G401 (cell line): ENCODE results near the gene DLG2. TPM values are rescaled to one million over a fixed set of nuclear protein-coding genes. Genes with fewer than 3 reads are reported as not detected.
A peak's percentile ranks its signal among the peaks of the same experiment; 100 is the strongest.

ENCODE experiments used
- DNase-seq: peaks from one replicate; pipeline ENCODE4 v3.0.0-alpha.2; 2015; ENCODE audit warnings: low spot score
- in situ Hi-C: cut with HindIII; loops from 2 replicates; pipeline ENCODE4 v1.10.0; 2016; ENCODE audit warnings: low sequenced_read_pairs, mixed read lengths
- total RNA-seq: library from RNA; depleted of rRNA; stranded (reverse); fragments of >200 nt; shearing (Covaris generic); gene quantifications from 2 replicates; pipeline ENCODE4 v1.2.3, GENCODE V29; 2014

Gene DLG2
- total RNA-seq, 1 experiment from 2014 or later, result 3.8 TPM

DNA sequence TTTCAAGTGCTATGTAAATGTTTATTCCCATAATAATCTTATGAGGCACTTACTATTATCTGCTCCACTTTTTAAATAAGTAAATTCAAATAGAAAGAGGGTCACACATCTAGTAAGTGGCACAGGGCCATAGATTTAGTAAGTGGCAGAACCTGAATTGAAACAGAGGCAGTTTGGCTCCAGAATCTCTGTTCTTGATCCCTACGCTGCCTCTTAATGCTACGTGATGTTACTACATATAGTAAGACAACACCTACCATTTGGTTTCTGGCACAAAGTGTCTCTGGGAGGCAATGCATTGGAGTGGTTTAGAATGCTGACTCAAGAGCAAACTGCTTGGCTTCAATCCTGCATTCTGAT lies 1018.3 kb downstream of the DLG2 start:
- in situ Hi-C loops, result no loop called here
- DNase-seq, result peak; percentile 19

DNA sequence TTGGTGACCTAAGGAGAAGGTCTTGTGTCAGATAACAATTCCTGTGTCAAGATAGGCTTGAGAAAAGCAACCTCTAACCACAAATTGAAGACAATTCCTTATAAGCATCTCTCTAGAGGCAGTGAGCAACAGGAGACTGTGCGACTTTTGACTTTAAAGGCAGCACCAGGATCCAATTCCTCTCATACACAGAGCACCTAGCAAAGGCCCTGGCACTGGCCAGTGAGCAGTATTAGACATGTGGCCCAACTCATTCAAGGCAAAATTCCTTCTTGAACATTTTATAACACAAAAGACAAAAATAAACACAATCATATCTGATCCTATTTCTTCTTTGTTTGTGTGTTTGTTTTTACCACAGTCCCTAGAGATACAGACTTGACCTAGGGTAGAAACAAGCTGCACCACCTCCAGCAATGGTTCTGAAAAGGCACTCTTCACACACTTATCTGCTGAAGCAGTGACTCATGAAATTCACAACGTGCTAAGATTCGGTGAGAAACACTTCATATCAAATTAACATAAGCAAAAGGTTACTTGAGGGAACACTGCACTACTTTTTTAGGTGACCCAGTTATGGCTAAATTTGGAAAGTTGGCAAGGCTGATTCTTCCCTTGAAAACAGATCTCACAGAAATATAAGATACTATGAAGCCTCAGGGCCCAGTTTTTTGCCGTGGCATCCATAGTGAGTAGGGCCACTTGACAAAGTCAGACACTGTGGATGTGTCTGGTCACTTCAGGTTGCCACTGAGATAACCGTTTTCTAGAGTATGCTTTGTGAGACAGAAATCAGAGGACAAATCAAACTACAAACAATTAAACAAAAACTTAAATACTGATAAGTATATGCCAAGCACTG lies 1018.9 kb downstream of the DLG2 start:
- in situ Hi-C loops, result no loop called here
- peak; percentile 72 for DNase-seq

DNA sequence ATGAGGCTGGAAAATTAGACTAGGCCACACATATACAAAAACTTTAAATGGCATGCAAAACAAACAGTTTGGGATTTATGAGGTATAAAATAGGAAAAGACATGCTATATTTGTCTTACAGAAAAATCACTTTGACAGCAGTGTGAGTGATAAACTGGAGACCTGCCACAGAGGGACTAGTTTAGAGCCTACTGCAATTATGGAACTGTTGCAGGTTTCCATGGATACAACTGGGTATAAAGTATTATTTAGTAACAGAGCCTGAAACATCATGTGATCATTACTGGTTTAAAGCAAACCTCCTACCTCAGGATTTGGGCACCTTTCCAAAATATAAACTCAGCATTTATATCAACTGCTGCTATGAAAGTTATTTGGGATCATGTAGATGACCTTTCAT lies 1032.5 kb downstream of the DLG2 start:
- in situ Hi-C loops, result no loop called here
- DNase-seq, result no peak

DNA sequence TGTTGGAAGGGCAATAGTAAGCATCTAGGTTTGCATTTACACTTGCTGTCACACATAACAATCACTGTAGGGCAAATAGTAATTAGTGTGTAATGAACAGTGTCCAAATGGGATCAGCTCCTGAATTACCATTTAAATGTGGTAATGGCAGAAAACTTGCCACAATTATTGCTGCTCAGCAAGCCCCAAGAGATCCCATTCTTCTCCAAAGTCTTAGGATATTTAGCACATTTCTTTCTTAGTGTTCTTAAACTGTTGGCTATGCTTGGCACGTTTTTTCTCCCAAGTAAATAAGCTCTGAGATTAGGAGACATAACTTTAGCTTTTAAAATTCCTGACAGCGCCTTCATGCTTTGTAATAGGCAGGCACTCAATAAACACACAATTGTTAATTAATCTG lies 1037.0 kb downstream of the DLG2 start:
- DNase-seq, result no peak
- in situ Hi-C loops, result no loop called here

DNA sequence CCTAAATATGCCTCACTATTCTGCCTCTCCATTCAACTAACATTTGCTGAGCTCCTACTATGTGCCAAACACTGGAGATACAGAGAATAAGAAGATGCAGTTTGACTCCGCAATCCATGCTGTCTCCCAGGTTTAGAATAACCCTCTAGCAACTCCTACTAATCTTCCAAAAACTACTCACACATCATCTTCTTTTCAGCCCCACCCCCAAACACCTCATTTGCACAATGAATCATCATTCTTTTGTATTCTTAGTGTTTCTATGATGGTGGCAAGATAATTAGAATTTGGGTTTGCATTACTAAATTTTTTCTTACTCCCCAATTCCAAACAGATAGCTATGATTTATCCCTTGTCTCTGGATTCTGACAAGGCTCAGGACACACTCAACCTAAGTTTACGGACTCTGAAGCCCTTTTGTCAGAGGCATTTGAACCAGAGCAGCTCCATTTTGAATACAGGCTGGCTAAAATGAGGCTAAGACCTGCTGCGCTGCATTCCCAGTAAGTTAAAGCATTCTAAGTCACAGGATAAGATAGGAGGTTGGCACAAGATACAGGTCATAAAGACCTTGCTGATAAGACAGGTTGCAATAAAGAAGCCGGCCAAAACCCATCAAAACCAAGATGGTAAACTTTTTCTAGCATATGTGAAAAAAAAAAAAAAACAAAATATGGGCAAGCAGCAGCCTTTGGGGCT lies 1038.9 kb downstream of the DLG2 start:
- no peak for DNase-seq
- in situ Hi-C loops, result no loop called here

DNA sequence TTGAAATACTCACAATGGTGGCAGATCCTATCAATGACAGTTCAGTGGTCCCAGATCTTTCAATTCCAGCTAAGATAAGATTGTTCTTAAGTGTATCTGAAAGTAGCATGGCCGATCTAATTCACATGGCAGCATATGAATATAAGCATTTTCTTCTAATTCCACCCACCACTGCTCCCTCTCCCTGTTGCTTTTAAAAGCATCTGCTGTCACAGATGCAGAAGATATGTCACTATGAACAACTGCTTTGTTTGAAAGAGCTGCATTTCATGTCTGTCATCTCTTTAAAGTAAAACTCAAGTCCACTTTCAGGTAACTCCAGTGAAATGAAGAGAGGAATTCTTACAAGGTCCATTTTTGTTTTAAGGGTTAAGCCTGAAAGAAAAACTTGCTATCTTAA lies 1044.0 kb downstream of the DLG2 start:
- in situ Hi-C loops, result no loop called here
- DNase-seq, result no peak

DNA sequence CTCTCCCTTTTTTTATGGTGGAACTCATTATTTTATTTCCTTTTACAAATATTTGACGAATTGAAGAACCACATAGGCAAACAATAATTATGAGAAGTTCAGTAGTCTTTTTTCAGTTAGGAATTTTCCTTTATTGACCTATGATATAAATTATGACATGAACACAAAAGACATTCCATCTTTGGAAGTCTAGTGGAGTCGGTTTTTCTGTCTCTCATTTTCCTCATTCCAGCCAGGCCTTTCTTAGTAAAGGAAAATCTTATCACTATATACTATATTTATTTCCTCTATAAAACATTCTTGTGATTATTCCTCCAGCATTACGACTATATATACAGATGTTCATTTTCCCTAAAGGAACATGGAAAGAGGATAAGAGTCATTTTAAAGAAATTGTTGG lies 1046.1 kb downstream of the DLG2 start:
- no peak for DNase-seq
- in situ Hi-C loops, result no loop called here

DNA sequence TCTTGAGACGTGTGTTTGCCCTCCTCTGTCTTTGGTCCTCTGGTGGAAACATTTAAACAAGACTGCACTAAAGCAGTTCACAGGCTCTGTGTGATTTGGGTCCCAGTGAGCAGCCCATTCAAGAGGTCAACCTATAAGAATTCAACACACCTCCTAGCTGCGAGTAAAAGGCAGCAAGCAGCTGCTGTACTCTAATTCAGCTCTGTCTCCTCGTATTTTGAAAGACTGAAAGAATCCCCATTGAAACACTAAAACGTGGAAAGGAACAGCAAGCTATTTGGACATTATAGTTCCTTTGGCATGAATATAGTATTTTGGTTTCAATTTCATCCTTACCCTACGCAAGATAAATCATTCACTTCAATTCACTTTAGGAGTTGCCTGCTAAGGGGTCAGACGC lies 1046.7 kb downstream of the DLG2 start:
- no peak for DNase-seq
- in situ Hi-C loops, result no loop called here

DNA sequence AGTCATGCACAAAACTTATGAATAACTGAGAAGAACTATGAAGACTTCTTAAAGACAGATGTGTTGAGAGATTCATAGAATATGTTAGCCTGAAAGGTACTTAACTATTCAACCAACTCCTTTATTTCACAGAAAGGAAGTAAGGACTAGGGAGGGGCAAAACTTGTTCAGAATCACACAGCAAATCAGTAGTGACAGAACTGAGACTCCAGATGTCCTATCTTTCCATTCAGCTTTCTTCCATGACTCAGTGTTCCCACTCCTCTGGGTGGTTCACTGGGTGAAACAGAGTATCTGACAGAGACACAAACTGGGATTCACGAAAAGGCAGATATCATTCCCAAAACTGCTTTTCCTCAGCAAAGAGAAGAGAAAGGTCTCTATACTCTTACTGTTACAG lies 1053.3 kb downstream of the DLG2 start:
- in situ Hi-C loops, result no loop called here
- no peak for DNase-seq

DNA sequence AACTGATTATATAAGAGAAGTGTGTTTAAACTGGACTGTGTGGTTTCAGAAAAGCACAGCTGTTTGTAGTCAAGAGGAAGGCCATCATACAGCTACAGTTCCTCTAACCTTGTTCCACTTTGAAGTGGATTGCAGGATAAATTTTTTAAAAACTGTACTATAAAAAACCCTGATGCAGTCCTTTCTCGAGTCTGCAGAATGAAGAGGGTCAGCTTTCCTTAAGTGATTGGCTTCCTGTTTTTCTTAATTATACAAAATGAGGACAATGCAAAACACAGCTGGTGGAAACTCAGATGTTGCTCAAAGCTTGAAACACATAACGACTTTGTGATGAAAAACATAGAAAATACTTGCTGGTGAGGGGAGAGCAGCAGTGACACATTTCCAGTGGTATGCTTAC lies 1060.5 kb downstream of the DLG2 start:
- in situ Hi-C loops, result no loop called here
- no peak for DNase-seq

DNA sequence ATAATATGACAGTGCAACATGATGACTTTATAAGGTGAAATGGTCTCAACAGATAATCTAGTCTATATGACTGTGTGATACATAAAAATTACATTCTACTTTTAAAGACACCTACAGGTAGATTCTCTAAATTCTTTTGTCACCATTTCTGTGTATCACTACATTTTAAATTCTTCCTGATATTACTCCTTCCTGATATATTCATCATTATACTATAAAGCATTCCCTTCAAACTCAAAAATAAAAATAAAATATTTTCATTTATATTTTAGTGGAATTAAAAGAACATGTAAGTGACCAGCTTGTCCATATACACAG lies 1062.3 kb downstream of the DLG2 start:
- DNase-seq, result no peak
- in situ Hi-C loops, result no loop called here

DNA sequence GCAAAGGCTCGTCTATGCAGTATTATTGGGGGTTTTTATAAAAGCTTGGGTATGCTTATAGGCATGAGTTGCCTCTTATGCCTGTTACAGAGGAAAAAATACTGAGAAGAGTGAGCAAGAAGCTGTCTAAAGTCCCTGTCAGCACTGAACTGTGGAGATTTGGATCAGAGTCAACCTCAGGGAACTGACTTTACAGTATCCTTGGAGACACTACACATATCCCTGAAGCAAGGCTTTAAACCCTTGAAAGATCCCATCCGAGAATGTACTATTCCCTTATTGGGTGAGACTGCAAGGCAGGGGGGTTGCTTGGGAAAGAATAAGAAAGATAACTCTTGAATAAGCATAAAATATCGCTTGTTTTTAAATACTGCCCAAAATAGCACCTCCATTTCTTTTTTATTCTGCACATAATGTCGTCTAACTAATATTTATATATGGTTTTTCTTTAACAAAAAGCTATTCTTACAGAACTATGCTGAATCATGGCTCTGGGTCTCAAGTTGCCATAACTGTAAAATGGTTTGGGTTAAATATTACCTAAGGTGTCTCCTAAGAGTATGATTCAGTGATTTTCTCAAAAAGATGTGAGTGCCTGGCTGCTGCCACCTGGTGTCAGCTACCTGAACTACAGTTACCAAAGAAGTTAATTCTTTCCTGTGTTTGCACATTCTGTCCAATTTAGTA lies 1062.8 kb downstream of the DLG2 start:
- in situ Hi-C loops, result no loop called here
- DNase-seq, result peak; percentile 63

DNA sequence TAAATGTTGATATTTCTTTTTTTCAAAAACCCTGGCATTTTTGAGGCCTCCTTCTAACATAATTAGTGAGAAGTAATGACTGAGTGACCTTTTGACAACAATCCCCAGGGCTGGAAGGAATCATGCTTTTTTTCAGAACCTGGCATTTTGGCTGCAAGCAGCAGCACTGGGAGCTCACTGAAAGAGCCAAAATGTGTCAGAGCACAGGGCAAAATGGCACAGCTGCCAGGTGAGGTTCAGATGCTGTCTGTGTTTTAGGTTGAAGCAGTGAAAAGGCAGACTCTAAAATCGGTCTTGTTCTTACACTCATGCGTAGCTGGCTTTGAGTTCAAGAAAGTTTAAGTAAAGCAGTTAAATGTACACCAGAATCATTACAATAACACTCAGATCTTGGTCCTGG lies 1063.8 kb downstream of the DLG2 start:
- in situ Hi-C loops, result no loop called here

DNA sequence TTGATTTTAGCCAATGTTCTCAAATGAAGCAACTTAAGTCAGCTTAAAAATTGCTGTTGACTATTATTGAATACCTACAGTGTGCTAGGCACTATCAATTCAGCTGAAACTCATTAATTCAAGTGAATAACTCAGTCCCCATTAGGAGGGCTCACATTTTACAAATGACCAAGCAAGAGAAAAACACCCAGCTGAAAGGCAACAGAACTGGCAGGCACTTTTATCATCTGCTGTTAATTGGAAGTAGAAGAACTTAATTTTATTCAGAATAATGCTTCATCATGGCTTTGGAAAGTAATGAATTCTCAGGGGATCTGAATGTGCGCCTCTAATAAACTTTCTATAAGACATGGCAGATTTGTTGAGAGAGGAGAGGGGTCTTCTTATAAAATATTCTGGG lies 1066.9 kb downstream of the DLG2 start:
- in situ Hi-C loops, result no loop called here
- no peak for DNase-seq

More for the DNA sequence above, 1063.8 kb downstream of the DLG2 start:
- DNase-seq, result peak; percentile 74

DNA sequence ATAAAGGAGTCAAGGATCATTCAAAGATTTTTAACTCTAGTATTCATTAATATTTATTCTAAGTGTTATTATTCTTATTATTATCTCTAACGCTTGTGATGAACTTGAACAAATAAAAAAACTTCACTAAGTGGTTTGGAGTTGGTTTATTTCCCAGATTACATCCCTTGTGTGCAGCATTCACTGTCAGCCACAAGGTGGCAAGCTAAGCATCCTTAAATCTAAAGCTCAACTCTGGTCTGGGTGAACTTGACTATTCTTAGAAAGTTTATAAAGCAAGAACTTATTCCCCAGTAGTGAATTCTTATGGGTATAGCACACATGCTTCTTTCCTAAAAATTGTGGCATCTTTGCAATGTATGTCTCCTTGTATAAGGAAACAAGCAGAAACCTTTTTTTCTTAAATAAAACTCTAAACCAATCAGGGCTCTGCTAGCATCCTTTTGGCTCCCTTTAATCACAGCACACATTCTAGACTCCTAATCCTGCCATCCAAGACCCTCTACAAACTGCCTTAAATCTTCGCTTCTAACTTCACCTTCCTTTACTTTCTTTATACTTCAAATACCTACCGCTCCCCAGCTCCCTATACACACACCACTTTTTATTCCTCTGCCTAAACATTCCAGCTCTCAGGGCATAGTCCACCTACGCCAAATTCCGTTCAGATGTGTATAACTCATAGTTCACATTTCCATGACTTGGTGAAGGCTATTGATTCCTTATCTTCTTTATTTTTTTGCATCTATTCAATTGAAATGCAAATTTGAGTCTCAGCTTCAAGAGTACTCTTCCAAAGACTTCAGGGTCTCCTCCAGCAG lies 1068.8 kb downstream of the DLG2 start:
- DNase-seq, result peak; percentile 73
- in situ Hi-C loops, result no loop called here

DNA sequence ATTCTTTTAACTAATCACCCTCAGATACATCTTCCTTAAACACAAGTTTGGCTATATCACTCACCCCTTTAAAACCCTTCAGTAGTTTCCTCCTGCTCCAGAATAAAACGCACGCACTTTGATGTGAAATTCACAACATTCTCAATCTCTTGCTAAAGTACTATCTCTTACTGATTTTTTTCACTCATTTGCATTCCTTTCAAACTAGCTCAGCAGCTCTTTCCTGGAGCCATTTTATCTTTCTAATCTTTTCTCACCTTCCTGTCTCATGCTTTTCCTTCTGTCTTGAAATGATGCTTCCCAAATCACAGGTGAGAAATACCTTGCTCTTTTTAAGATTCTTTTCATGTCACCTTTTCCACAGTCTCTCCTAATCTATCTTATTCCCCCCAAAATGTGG lies 1074.4 kb downstream of the DLG2 start:
- in situ Hi-C loops, result no loop called here

DNA sequence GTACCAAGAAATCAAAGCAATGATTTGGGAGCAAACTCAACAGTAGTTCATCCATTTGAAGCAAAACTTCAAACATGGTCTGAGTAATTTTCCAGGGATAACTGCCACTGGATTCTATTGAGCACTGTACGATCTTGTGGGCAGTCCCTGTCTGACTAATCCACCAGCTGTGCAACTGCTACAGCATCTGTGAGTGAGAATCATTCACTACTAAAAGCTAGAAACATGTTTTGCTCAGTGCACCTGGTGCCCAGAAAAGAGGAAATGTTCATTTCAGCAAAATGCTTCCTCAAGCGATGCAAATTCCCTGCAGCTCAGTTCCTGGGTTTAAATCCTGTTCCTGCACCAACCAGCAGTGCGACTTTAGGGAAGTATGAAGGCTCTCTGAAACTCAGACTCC lies 1077.9 kb downstream of the DLG2 start:
- in situ Hi-C loops, result no loop called here

More for the DNA sequence above, 1074.4 kb downstream of the DLG2 start:
- DNase-seq, result no peak

DNA sequence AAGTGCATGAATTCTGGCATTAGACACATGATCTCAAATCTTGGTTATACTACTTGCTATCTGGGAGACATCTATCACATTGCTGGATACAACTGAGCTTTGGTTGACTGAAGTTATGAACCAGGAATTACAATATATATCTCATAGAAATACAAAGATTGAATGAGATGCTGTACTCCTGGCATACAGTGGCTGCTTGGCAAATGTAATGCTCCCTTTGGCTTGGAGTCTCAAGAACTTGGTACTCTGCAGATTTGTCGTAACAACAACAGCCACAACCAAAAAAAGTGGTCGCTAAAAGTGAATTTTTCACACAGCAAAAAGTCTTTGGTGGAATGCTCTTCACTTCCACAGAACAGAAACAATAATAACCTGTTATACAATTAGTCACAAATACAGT lies 1082.6 kb downstream of the DLG2 start:
- DNase-seq, result no peak
- in situ Hi-C loops, result no loop called here

More for the DNA sequence above, 1077.9 kb downstream of the DLG2 start:
- DNase-seq, result no peak

DNA sequence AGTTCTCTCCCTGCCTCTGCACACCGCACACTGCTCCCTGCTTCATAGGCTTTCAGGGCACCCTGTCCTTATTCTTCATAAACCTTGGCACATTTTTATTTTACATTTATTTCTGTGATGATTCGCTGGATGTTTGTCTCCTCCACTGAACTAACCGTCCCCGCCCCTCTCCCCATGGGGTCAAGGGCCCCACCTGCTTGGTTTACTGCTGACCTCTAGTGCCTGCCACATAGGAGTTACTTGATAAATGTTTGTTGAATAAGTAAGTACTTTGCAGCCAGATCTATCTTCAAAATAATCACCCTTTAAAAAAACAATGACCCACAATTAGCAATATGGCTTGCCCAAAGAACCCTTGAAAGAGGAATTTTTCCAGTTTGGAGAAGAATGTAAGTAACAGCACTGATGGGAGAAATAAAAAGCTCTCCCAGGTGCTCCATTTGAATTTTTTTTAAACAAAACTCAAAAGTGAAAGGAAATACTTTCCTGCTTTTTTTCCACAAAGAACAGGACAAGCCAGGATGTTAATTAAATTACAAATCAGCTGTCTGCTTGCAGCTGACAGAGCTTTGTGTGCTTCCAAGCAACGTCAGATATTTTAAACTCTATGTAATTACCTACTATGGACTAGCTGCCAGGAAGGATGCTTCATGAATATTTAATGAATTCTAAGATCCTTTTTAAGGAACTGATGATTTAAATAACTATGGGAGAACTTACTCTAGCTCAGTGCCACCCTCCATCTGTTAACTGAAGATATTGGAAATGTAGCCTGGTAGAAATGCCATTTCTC lies 1083.6 kb downstream of the DLG2 start:
- in situ Hi-C loops, result no loop called here
- DNase-seq, result no peak
